Kidney epithelial cell (primary cell): ENCODE results near the gene EMP3. TPM values are rescaled to one million over a fixed set of nuclear protein-coding genes. Genes with fewer than 3 reads are reported as not detected.
"Not testable (repeated sequence)": the region's sequence is repeated elsewhere in the genome, so short reads cannot be mapped to it uniquely, and the experiment has no call there.

Experiments used
- DNase-seq: peaks from one replicate; pipeline ENCODE4 v3.0.0-alpha.2; 2010; ENCODE audit warnings: low read depth
- H3K27me3 ChIP-seq: 2 replicates; pipeline ENCODE4 v1.6.0; 2011; ENCODE audit warnings: low read length; ENCODE audit not compliant: control insufficient read depth, insufficient read depth
- H3K36me3 ChIP-seq: 2 replicates; pipeline ENCODE4 v1.5.1; 2011; ENCODE audit warnings: low read length; ENCODE audit not compliant: control insufficient read depth, insufficient read depth
- H3K4me3 ChIP-seq: 2 replicates; pipeline ENCODE4 v1.5.1; 2011; ENCODE audit warnings: low read depth, mild to moderate bottlenecking, control low read depth, low read length
- CTCF ChIP-seq: IDR thresholded peaks from 2 replicates; pipeline ENCODE4 v1.5.1; 2011; ENCODE audit warnings: mild to moderate bottlenecking, moderate library complexity, low read length, control low read depth, inconsistent platforms; ENCODE audit not compliant: insufficient read depth, poor library complexity, severe bottlenecking
- total RNA-seq: library from RNA; depleted of rRNA; stranded (reverse); fragments of >200 nt; gene quantifications from 2 replicates; pipeline ENCODE4 v1.2.3, GENCODE V29; 2015

The EMP3 gene
- total RNA-seq, 1 donor from 2014 or later, result 32.5 TPM

GRCh38 chr19:48290771-48291488, 34.4 kb upstream of the EMP3 start:
- peak; percentile 99 for TF ChIP-seq CTCF
- Histone ChIP-seq H3K27me3 (no peaks in the 10 kb centered on the region), H3K4me3 (peak overlapping the region; percentile 40), H3K36me3 (no peaks in the 10 kb centered on the region)
- DNase-seq, result no peak

- not testable (repeated sequence) for H3K4me3 ChIP-seq, H3K27me3 ChIP-seq, DNase-seq, H3K36me3 ChIP-seq
These were observed 33.9 kb upstream of the EMP3 start for GRCh38 chr19:48291489-48291815.

- no peak for TF ChIP-seq CTCF
- DNase-seq, result no peak
- H3K27me3 ChIP-seq, result no peaks in the 10 kb centered on the region
- H3K36me3 ChIP-seq, result no peaks in the 10 kb centered on the region
- H3K4me3 ChIP-seq, result no peak overlapping the region
These were observed 32.6 kb upstream of the EMP3 start for GRCh38 chr19:48292798-48293197.

GRCh38 chr19:48295458-48295857, 29.9 kb upstream of the EMP3 start:
- TF ChIP-seq CTCF, result no peak
- no peak for DNase-seq
- Histone ChIP-seq H3K27me3 (no peaks in the 10 kb centered on the region), H3K4me3 (no peak overlapping the region), H3K36me3 (no peaks in the 10 kb centered on the region)

- no peak for TF ChIP-seq CTCF
- no peaks in the 10 kb centered on the region for H3K27me3 ChIP-seq
- no peak for DNase-seq
- no peaks in the 10 kb centered on the region for H3K36me3 ChIP-seq
- H3K4me3 ChIP-seq, result no peak overlapping the region
These were observed 28.2 kb upstream of the EMP3 start for GRCh38 chr19:48296963-48297734.

GRCh38 chr19:48297975-48298374, 27.4 kb upstream of the EMP3 start:
- H3K4me3 ChIP-seq, result no peak overlapping the region
- H3K36me3 ChIP-seq, result no peaks in the 10 kb centered on the region
- DNase-seq, result no peak
- no peaks in the 10 kb centered on the region for H3K27me3 ChIP-seq
- TF ChIP-seq CTCF, result no peak
